ENCODE measurements around the gene SRCAP. TPM values are rescaled to one million over a fixed set of nuclear protein-coding genes. Genes with fewer than 3 reads are reported as not detected.
A peak's percentile ranks its signal among the peaks of the same experiment; 100 is the strongest.

Gene SRCAP
- total RNA-seq, 4 donors from 2014 or later: 31.6 to 59.3 (median 41.0) TPM

DNA sequence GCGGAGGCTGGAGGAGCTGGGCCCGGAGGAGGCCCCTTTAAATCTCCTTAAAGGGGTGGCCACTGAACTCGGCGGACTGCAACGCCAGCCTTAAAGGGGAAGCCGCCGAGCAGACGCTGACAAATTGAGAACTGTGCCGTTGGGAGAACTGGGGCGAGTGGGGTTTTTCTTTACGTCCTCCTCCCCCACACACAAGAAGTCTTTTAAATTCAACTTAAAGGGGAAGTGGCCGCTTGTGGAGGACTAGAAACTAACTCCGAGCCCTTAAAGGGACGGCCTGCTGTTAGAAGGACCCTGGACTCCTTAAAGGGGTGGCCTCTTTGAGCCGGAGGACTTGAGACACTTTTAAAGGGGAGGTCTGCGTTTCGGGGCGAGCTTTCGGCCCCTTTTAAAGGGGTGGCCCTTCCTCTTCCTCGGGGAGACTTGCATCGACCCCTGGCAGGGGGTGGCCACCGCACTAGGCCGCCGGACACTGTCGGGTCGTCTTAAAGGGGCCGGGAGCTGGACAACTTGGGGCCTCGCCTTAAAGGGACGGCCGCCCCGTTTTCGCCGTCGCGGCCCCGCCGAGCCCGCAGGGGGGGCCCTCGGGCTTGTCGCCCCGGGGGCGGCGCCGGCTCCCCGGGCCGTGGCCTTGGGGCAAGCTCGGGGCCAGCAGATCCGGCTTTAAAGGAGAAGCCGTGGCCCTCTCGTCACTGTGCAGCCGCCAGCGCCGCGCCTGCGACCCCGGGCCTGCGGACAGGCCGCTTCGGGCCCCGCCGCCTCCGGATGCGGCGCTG is 40.1 kb upstream of the SRCAP start:
- Histone ChIP-seq H3K4me3 (peak overlapping the region; percentile 71 to 95 (median 90)), H3K27me3 (no peaks in the 10 kb centered on the region), H3K36me3 (peaks cover 41 to 65% (median 62%) of the 10 kb centered on the region in 4 donors), H3K27ac (replicated peaks in 1 of 4) (peak overlapping the region; percentile 92 to 99 (median 98)), H3K9me3 (no peaks in the 10 kb centered on the region), H3K4me1 (peaks cover 29 to 66% (median 62%) of the 10 kb centered on the region in 4 donors)
- intact Hi-C loops (cut with DNase I): no loop called here
- 6% methylated on average over 6 of the region's 64 CpGs for WGBS
- TF ChIP-seq CTCF (IDR thresholded peaks at IDR 0.05) (peak in 2 of 3 experiments; percentile 13 to 14), POLR2A (IDR thresholded peaks at IDR 0.05; ENCODE audit: low read depth) (no peak), POLR2AphosphoS5 (IDR thresholded peaks at IDR 0.05) (peak in 1 of 2 donors; percentile 30), EP300 (IDR thresholded peaks at IDR 0.05) (no peak)
- DNase-seq (ENCODE audit: extremely low spot score): peak; percentile 96

DNA sequence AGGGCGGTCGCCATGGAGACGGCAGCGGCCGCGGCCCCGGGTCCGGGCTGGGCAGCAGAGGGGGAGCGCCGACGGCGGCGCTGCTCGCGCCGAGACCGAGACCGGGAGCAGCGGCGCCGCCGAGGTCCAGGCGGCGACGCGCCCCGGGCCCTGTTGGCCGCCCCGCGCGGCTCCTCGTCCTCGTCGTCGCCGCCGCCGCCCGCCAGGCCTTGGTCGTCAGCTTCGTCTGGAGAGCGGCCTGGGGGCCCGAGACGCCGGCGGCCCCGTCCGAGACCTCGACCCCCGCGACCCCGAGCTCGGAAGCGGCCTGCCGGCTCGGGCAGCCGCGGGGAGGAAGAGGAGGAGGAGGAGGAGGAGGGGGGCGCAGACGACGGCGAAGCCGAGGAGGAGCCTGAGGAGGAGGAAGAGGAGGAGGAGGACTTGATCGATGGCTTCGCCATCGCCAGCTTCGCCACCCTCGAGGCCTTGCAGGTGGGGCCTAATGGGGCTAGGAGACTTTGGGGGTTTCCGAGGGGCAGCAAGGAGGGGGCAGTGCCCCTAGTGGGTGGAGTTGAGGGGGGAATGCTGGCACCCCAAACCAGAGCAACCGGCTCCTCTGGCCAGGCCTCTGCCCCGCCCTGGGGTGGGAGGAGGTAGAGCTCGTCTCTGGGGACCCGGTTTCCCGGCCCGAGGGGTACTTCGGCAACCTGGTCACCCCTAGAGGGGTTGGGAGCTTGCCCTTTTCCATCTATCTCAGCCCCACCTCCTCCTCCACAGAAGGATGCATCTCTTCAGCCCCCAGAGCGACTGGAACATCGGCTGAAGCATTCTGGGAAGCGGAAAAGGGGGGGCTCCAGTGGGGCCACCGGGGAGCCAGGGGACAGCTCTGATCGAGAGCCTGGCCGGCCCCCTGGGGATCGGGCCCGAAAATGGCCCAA is 39.2 kb upstream of the SRCAP start:
- H3K36me3 ChIP-seq: peaks cover 40 to 65% (median 62%) of the 10 kb centered on the region in 4 donors
- peak overlapping the region; percentile 92 to 99 (median 98) for H3K27ac ChIP-seq (replicated peaks in 1 of 4)
- intact Hi-C loops (cut with DNase I): loop anchor here (5.0 kb wide), 1 partner anchor 38 kb away; the partner anchor contains the start of gene SRCAP
- H3K9me3 ChIP-seq: no peaks in the 10 kb centered on the region
- no peak for TF ChIP-seq EP300 (IDR thresholded peaks at IDR 0.05)
- no peak for TF ChIP-seq CTCF (IDR thresholded peaks at IDR 0.05)
- TF ChIP-seq POLR2A (IDR thresholded peaks at IDR 0.05; ENCODE audit: low read depth): no peak
- TF ChIP-seq POLR2AphosphoS5 (IDR thresholded peaks at IDR 0.05): no peak
- no peak for DNase-seq (ENCODE audit: extremely low spot score)
- no peaks in the 10 kb centered on the region for H3K27me3 ChIP-seq
- under 1% methylated on average over 17 of the region's 84 CpGs for WGBS
- peaks cover 32 to 71% (median 65%) of the 10 kb centered on the region in 4 donors for H3K4me1 ChIP-seq
- H3K4me3 ChIP-seq: peak overlapping the region; percentile 71 to 95 (median 90)

GRCh38 chr16:30660424-30661261 is 38.3 kb upstream of the SRCAP start:
- Histone ChIP-seq H3K27ac (replicated peaks in 1 of 4) (peak overlapping the region; percentile 92 to 99 (median 98)), H3K4me1 (peaks cover 32 to 79% (median 68%) of the 10 kb centered on the region in 4 donors), H3K4me3 (peak overlapping the region; percentile 71 to 95 (median 90)), H3K36me3 (peaks cover 40 to 65% (median 62%) of the 10 kb centered on the region in 4 donors), H3K9me3 (no peaks in the 10 kb centered on the region), H3K27me3 (no peaks in the 10 kb centered on the region)
- intact Hi-C loops (cut with DNase I): loop anchor here (5.0 kb wide), 1 partner anchor 37 kb away; the partner anchor contains the start of gene SRCAP
- DNase-seq (ENCODE audit: extremely low spot score): no peak
- TF ChIP-seq POLR2AphosphoS5 (IDR thresholded peaks at IDR 0.05) (no peak), EP300 (IDR thresholded peaks at IDR 0.05) (no peak), CTCF (IDR thresholded peaks at IDR 0.05) (no peak), POLR2A (IDR thresholded peaks at IDR 0.05; ENCODE audit: low read depth) (no peak)
- 46% methylated on average over 21 of the region's 21 CpGs for WGBS

DNA sequence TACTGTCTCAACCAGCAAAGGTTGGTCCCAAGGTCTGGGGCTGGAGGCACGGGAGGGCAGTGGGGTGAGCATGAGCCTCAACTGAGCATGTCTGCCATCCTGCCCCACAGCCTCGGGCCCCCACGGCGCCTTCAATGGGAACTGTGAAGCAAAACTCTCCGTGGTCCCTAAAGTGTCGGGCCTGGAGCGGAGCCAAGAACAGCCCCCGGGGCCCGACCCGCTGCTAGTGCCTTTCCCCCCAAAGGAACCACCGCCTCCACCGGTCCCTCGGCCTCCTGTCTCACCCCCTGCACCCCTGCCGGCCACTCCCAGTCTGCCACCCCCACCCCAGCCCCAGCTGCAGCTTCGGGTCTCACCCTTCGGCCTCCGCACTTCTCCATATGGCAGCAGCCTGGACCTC is 36.5 kb upstream of the SRCAP start:
- Histone ChIP-seq H3K4me1 (peaks cover 24 to 75% (median 55%) of the 10 kb centered on the region in 4 donors), H3K27ac (replicated peaks in 1 of 4) (peak overlapping the region in 1 of 4 donors; percentile 10), H3K4me3 (no peak overlapping the region), H3K27me3 (no peaks in the 10 kb centered on the region), H3K36me3 (peaks cover 49 to 68% (median 67%) of the 10 kb centered on the region in 4 donors), H3K9me3 (no peaks in the 10 kb centered on the region)
- DNase-seq (ENCODE audit: extremely low spot score): no peak
- intact Hi-C loops (cut with DNase I): loop anchor here (5.0 kb wide), 1 partner anchor 35 kb away; the partner anchor contains the start of gene SRCAP
- no peak for TF ChIP-seq POLR2A (IDR thresholded peaks at IDR 0.05; ENCODE audit: low read depth)
- TF ChIP-seq POLR2AphosphoS5 (IDR thresholded peaks at IDR 0.05): no peak
- TF ChIP-seq EP300 (IDR thresholded peaks at IDR 0.05): no peak
- WGBS: 85% methylated on average over 17 of the region's 17 CpGs

Measured in esophagus muscularis mucosa (tissue), 4 donors.